VCaP (cell line): Measurements from ENCODE around the gene BUB3.
A peak's percentile ranks its signal among the peaks of the same experiment; 100 is the strongest.
"Not testable (repeated sequence)": the region's sequence is repeated elsewhere in the genome, so short reads cannot be mapped to it uniquely, and the experiment has no call there.

Source experiments
- H3K27ac ChIP-seq: fragments of 450-650 bp; 2 replicates; pipeline ENCODE4 v1.5.1; 2017
- CTCF ChIP-seq: fragments of 450-650 bp; conservative IDR thresholded peaks from 2 replicates; pipeline ENCODE4 v1.5.1; 2017; ENCODE audit warnings: mild to moderate bottlenecking, moderate library complexity

Gene BUB3

GRCh38 chr10:123175389-123176387 is 21.5 kb downstream of the BUB3 start:
- H3K27ac ChIP-seq: no peak overlapping the region

GRCh38 chr10:123178390-123178789 is 24.2 kb downstream of the BUB3 start:
- not testable (repeated sequence) for H3K27ac ChIP-seq

More at GRCh38 chr10:123175389-123176387, 21.5 kb downstream of the BUB3 start:
- TF ChIP-seq CTCF: no peak

- peak overlapping the region; percentile 7; the same call in 1 of the 2 replicates for H3K27ac ChIP-seq
- no peak for TF ChIP-seq CTCF
Measured at GRCh38 chr10:123180101-123181090, 26.2 kb downstream of the BUB3 start.

- no peak for TF ChIP-seq CTCF
- H3K27ac ChIP-seq: no peak overlapping the region
Measured at GRCh38 chr10:123183724-123184123, 29.5 kb downstream of the BUB3 start.

GRCh38 chr10:123187781-123188180 is 33.6 kb downstream of the BUB3 start:
- no peak for TF ChIP-seq CTCF
- no peak overlapping the region for H3K27ac ChIP-seq

- TF ChIP-seq CTCF: no peak
- no peak overlapping the region for H3K27ac ChIP-seq
Measured at GRCh38 chr10:123191886-123192285, 37.7 kb downstream of the BUB3 start.

GRCh38 chr10:123194056-123194455 is 39.9 kb downstream of the BUB3 start:
- H3K27ac ChIP-seq: no peak overlapping the region
- TF ChIP-seq CTCF: no peak
